Lower leg skin (tissue), 3 donors: ENCODE results near the gene RIC3.

Experiments
- POLR2A ChIP-seq, 2 donors: fragments of 450-650 bp; IDR thresholded peaks; one replicate each; pipeline ENCODE4 v1.6.1; 2016 to 2017; ENCODE audit warnings: antibody characterized with exemption in 2 of 2, mild to moderate bottlenecking in 1 of 2, moderate library complexity in 1 of 2
- TF ChIP-seq, protein P1 (sequence below), 3 donors: fragments of 450-650 bp; IDR thresholded peaks; one replicate each; pipeline ENCODE4 v1.5.1; 2016; ENCODE audit warnings: antibody characterized with exemption in 3 of 3, mild to moderate bottlenecking in 3 of 3, moderate library complexity in 2 of 3

DNA sequence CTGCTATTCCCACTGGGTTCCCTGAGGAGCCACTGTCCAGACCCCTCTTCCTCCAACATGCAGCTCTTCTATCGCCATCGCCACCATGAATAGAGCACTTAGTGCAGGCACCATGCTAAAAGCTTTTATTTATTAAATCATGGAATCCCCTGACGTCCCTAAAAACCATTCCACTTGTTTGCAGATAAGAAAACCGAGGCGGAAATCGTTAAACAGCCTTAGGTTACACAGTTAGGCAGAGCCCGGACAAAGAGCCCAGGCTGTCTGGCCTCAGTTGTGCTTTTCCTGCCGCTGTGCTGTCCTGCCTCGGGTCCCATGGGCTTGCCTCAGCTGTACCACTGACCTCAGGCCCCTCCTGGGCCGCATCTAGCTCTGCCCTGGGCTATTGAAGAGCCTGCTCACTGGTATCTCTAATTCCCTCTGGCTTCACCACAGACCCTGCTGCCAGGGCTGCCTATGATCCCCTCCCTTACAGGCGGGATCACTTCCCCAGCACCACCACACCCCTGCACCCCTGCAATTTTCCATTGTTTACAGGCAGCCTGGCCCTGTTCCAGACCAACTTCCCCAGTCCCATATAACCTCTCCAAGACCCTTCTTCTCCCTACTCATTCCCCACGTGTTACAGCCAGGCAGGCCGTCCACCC, 100.8 kb downstream of the RIC3 start:
- TF ChIP-seq POLR2A (IDR thresholded peaks at IDR 0.05) = no peak
- TF ChIP-seq, protein P1, sequence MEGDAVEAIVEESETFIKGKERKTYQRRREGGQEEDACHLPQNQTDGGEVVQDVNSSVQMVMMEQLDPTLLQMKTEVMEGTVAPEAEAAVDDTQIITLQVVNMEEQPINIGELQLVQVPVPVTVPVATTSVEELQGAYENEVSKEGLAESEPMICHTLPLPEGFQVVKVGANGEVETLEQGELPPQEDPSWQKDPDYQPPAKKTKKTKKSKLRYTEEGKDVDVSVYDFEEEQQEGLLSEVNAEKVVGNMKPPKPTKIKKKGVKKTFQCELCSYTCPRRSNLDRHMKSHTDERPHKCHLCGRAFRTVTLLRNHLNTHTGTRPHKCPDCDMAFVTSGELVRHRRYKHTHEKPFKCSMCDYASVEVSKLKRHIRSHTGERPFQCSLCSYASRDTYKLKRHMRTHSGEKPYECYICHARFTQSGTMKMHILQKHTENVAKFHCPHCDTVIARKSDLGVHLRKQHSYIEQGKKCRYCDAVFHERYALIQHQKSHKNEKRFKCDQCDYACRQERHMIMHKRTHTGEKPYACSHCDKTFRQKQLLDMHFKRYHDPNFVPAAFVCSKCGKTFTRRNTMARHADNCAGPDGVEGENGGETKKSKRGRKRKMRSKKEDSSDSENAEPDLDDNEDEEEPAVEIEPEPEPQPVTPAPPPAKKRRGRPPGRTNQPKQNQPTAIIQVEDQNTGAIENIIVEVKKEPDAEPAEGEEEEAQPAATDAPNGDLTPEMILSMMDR (IDR thresholded peaks at IDR 0.05) = no peak
